Endometrium (tissue), 2 donors: Measurements from ENCODE around the gene DNAJC19.
"Not testable (repeated sequence)": the region's sequence is repeated elsewhere in the genome, so short reads cannot be mapped to it uniquely, and the experiment has no call there.

ENCODE experiments used
- FAIRE-seq: peaks from 2 replicates; lab custom pipeline; 2012; peaks lifted over from hg19 to GRCh38; lab: Jason Lieb, UNC
- donor health status: control.
- donor health status: control.

DNAJC19 gene

DNA sequence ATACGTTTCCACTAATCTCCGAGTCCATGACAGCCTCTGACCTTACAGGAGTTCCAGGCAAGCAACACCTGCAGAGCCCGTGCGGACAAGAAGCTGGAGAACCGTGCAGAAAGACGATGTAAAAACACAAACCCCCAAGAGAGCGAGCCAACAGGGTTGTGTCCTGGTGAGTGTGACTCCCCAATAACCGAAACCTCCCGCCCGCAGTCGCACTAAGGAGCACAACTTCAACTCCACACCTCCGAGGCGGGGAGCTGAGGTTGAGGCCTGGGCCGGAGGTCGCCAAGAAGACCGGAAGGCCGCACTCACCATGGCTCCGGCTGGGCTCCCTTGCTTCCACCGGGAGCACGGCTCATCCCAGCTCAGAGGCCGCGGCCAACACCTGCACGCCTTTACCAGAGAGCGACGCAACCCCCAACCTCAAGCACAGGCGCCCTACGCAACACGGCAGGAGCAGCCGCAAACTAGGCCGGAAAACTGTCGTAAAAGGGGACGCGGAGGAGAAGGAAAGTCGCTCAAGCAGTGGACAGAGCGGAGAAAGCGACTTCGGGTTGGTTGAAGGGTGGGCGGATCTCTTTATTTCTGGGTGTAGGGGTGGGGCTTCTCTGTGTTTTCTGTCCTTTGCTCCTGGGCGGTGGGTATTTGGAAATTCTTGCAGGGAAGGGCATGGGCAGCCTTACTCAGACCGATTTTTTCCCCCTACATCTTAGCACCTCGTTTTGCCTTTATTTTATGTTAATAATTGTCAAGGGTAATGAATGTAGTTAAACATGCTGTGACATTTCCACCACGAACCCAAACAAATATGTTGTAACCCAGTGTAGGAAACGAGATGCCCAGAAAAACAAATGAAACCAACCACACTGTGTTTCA is at the start of gene DNAJC19:
Gene DNAJC19, minus strand, starts transcription at position 446 of the 873 bp plus-strand sequence. Its CDS starts 134 bp downstream, at position 312.
- FAIRE-seq = peak; percentile 88

DNA sequence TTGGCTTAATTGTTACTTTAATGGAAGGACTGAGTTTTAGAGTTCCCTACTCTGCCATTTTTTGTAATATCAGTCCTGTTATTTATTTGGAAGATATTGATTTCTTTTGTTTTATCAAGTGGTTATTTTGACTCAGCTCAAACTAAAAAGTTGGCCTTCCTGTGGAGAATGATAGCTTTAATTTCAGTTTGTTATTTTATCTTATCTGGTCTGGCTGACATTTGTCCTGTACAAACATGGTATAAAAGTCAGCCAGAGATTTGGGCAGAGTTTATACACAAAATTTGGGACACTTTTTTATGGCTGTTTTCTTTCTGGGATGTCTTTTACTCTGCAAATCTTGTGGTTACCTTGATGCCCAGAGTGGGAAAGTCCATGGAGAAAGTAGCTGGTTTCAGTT is 41.4 kb upstream of the DNAJC19 start:
- FAIRE-seq = no peak

DNA sequence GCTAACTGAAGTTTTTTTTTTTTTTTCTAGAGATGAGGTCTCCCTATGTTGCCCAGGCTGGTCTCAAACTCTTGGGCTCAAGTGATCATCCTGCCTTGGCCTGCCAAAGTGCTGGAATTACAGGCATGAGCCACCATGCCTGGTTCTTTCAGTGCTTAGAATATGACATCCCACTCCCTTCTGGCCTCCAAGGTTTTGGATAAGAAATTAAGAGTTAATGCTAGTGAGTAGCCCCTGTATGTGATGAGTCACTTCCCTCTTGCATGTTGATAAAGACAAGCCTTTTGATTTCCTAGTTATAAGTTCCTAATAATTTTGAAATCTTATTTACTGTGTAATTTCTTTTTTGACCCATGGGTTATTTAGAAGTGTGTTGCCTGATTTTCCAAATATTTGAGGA is 35.7 kb upstream of the DNAJC19 start:
- no peak for FAIRE-seq

DNA sequence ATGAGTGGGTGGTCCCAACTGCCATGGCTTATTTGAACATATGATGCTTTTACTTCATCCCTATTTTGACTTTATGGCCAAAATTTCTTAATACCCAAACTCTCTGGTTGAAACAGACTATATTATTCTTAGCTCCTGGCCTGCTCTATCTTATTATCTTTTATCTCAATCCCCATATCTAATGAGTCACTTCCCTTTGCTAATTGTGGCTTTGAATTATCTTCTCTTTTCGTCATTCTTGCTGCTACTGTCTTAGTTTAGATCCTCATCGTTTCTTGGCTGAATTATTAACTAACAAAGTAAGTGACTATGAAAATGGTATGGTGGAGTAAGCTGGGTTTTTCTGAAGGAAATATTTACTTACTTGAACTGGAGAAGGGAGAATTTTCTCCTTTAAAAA is 28.2 kb upstream of the DNAJC19 start:
- no peak for FAIRE-seq

DNA sequence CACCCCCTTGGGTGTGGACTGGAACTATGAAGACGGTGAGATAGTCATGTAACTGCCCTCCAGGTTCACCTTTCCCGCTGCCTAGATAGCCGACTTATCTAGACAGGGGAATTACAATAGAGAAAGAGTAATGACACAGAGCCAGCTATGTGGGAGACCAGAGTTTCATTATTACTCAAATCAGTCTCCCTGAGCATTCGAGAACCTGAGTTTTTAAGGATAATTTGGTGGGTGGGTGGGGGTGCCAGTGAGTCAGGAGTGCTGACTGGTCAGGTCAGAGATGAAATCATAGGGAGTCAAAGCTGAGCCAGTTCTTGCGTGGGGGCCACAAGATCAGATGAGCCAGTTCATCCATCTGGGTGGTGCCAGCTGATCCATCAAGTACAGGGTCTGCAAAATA is 19.7 kb upstream of the DNAJC19 start:
- FAIRE-seq = no peak

DNA sequence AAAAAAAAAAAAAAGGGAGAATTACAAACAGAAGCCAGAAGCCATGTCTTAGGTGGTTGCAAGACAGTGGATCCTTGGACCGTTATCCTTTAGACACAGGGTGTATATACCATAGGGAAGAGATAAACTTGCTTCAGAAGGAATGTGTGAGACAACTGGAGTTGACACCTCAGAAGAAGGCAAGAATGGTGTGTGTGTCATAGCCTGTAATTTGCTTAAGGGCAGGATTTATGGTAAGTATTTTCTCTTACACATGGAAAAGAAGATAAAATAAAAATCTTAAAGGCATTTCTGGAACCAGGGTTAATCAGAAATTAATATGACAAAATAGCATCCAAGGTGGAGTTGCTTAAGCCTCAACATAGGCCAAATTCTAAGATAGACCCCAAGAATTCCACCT is 19.3 kb upstream of the DNAJC19 start:
- FAIRE-seq = no peak

DNA sequence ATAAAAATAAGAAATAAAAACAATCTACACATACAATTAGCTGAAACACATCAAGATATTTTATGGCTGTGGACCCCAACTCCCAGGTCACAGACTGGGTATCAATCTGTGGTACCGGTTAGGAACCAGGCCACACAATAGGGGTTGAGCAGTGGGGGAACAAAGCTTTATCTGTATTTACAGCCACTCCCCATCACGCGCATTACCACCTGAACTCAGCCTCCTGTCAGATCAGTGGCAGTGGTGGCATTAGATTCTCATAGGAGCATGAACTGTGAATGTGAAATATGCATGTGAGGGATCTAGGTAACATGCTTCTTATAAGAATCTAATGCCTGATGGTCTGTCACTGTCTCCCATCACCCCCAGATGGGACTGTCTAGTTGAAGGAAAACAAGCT is 17.7 kb upstream of the DNAJC19 start:
- no peak for FAIRE-seq

DNA sequence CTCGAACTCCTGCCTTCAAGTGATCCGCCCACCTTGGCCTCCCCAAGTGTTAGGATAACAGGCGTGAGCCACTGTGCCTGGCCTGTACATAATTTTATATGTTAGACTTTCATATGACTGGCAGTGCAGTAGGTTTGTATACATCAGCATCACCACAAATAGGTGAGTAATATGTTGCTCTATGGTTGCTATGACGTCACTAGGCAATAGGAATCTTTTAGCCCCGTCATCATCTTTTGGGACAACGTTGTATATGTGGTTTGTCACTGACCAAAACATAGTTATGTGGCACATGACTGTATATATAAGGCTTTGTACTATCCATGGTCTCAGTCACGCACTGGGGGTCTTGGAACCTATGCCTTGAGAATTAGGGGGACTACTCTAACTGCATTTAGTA is 17.0 kb upstream of the DNAJC19 start:
- FAIRE-seq = no peak

DNA sequence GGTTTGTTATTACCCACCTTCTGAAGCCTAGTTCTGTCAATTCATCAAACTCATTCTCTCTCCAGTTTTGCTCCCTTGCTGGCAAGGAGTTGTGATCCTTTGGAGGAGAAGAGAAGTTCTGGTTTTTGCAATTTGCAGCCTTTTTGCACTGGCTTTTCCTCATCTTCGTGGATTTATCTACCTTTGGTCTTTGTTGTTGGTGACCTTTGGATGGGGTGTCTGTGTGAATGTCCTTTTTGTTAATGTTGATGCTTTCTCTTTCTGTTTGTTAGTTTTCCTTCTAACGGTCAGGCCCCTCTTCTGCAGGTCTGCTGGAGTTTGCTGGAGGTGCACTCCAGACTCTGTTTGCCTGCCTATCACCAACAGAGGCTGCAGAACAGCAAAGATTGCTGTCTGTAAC is 13.9 kb upstream of the DNAJC19 start:
- FAIRE-seq = not testable (repeated sequence)

DNA sequence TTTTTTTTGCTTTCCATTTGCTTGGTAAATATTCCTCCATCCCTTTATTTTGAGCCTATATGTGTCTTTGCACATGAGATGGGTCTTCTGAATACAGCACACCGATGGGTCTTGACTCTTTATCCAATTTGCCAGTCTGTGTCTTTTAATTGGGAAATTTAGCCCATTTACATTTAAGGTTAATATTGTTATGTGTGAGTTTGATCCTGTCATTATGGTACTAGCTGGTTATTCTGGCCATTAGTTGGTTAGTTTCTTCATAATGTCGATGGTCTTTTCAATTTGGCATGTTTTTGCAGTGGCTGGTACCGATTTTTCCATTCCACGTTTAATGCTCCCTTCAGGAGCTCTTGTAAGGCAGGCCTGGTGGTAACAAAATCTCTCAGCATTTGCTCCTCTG is 12.8 kb upstream of the DNAJC19 start:
- not testable (repeated sequence) for FAIRE-seq

DNA sequence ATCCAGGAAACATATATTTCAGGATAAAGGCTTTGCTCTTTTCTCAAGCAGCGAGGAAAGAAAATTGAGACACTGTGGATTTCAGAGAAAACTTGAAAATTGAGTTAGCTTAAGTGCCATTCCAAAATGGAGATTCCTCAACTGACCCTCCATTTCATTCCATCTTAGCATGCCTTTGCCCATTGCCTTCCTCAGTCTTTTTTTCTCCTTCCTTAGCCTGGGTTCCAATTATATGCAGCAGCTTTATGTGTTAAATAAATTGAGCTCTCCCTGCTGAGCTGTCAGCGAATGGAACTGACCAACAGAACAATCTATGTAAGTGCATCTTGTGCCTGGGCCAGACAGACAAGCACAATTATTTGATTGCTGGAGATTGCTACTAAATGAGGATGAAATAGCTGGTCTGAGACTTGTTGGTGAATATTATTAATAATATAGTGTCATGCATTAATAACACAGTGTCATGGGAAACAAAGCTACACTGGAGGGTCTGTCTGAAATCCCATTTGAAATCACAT is 6.9 kb upstream of the DNAJC19 start:
- FAIRE-seq = no peak

DNA sequence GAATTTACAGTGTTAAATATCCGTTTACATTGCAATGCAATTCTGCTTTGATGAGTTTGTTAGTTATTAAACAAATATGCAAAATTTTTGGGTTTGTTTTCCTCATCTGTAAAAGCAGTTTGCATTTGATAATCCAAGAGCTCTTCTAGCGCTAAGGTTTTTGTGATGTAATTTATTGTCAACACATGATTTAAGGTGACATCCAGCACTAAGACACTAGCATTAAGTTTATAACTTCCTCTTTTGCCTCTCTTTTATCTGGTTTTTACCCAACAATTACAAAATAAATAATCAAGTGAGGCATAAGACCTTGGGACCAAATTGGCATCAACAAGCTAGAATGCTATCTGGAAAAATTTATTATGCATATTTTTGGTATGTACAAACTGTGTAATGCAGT is 969 bp upstream of the DNAJC19 start:
- FAIRE-seq = no peak

DNA sequence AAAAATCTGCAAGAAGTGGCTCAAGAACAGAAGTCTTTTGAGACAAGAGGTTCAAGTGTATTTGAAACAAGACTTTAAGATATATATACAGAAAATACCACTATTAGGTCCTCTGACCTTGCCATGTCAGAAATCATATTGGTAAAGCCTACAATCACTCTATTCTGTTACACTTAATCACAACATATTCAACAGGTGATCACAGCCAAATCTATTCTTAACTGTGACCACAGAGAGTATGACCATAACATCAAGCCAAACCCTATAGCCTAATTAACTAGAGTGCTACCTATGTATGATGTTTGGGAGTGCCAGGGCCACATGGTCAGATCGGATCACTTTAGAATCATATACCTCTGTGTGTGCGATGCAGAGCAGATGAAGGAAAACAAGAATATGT is 2.2 kb downstream of the DNAJC19 start:
- no peak for FAIRE-seq

DNA sequence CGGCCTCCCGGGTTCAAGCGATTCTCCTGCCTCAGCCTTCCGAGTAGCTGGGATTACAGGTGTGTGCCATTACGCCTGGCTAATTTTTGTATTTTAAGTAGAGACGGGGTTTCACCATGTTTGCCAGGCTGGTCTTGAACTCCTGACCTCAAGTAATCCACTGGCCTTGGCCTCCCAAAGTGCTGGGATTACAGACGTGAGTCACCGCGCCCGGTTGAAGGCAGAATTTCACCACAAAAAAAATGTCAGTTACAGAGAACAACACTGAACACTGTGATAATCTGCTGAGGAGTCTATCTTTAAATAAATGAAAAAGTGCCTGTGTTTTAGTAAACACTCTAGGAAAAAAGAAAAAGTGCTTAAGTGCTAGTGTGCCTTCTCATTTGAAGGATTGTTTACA is 3.2 kb downstream of the DNAJC19 start:
- not testable (repeated sequence) for FAIRE-seq

DNA sequence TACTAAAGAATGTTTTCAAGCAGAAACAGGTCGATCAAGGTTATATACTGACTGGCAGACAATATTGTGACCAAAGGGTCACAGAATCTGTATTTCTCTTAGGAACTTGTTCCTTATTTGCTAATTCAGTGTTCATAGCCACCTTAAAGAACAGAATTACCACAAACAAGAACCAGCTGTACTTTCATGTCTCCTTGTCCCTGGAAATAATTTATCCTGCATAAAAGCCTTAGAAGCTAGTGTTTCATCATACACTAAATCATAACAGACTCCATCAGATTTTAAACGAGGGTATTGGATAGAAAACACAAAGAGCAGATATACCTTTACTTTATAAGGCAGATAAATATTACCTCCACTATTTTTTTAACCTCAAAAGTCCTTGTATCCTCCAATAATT is 6.4 kb downstream of the DNAJC19 start:
- no peak for FAIRE-seq

DNA sequence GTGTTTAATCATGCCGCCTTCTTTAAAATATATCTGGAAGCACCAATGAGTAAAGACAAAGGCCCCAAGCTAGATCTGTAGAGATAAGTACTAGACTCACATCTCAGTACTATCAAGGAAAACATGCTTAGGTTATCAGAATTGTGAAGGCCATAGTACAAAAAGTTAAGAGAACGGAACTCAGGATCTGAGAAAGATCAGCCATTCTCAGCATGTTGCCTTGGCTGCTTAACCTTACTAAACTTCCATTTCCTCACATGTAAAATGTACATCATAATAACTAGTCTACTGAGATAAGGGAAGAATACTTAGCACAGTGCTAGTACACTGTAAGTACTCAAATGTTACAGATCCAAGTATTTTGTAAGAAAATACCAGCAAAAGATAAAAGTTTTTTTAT is 7.6 kb downstream of the DNAJC19 start:
- no peak for FAIRE-seq

DNA sequence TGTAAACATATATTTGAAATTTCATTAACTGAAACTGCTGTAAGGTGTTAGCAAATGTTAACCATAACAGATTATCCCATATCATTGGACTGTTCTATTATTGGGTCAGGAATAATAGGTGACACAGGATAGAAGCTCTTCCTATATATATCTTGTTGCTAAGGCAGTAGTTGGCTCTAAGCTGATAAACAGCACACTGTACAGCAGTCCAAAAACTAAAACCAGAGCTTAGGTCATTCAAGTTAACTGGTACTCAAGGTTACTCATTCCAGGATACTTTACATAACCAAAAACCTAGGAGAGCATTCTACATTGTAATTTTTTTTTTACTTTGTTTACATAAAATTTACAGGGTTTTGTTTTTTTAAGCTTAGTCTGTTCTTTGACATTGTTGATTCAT is 8.9 kb downstream of the DNAJC19 start:
- FAIRE-seq = no peak

DNA sequence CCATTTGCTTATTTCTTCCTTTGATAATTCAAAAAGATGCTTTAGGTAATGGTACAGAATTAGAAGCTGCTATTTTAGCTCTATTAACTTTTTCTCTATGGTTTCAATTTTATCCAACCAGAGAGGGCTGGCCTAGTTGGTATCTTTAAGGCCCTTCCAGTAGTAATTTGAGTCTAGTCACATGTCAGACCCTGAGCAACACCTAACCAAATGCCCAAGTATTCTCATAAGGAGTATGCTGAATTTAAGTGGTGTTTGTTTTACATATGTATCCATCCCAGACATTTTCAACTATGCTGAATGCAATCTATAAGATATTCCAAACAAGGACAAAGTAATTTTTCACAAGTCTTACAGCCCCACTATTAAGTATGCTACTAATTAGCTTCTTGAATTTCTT is 9.6 kb downstream of the DNAJC19 start:
- no peak for FAIRE-seq

DNA sequence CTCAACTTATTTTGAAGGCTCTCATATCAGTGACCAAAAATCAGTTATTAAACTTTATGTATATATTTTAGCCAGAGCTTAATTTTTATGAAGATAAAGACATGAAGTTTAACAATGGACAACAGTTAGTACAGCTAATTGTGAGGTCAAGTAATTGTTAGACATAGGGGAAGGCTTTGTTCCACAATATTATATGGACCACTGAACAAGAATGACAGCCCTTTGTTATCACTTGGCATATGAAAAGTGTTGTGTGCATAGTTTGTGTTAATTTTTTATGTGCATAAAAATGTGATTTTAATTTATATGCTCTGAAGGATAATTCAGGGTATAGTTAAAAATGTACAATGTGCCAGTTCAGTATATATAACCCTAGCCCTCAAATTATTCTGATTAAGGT is 12.0 kb downstream of the DNAJC19 start:
- no peak for FAIRE-seq

DNA sequence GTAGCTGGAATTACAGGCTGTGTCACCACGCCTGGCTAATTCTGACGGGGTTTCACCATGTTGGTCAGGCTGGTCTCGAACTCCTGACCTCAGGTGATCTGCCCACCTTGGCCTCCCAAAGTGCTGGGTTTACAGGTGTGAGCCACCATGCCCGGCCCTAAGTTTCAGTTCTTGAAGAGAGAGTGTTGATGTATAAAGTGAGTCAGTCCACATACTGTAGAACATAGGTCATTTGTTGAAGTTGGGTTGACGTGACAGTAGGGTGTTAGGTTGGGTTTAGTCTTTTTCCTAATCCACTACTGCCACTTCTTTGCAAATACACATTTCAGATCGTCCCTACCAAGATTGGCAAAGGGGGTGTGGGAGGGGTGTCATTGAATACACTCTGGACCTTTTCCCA is 15.2 kb downstream of the DNAJC19 start:
- FAIRE-seq = no peak

DNA sequence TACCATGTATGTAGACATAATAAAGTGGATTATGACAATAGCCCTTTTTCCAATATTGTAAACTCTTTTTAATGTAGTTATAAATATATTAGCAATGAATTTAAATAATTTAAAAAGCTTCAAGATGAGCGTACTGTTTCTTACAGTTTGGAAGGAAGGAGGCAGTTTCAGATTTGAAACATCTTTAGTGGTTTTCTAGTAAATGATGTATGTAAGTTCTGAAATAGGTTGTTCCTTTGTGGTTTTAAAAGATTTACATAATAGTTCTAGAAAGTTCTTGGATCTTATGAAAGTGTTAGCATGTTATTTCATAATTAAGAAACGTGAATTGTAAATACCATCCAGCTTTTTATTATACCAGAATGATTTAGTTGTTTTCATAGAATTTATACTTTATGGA is 16.0 kb downstream of the DNAJC19 start:
- no peak for FAIRE-seq

DNA sequence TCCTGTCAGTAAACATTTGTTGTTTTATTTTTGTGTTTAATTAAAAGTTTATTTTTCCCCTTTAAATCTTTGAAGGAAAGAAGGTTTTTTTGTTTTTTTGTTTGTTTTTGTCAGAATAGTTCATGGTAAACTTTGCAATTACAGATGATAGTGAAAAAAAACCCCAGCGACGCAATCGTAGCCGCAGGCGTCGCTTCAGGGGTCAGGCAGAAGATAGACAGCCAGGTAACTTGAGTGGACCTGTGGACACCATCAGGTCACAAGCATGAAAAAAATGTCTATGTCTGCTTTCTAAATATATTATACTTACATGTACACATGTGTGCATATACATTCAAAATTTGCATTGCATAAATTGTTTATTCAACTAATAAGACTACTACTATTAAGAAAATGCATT is 18.6 kb downstream of the DNAJC19 start:
- no peak for FAIRE-seq

DNA sequence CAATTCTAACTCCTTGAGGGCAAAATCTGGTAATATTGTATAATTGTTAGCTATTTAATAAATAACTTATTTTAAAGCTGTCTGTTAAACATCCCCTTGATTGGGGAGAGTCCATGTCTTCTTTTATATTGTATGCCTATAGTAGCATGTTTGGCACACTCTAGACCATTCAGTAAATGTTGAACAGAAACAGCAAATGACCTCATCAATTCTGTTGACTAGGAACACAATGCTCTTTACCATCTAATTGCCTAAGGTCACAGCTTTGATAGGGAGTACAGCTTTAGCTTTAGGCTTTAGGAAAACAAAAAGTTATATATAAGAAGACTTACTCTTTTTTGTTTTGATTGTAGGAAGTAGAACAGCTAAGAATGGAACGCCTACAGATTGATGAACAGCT is 27.0 kb downstream of the DNAJC19 start:
- no peak for FAIRE-seq

DNA sequence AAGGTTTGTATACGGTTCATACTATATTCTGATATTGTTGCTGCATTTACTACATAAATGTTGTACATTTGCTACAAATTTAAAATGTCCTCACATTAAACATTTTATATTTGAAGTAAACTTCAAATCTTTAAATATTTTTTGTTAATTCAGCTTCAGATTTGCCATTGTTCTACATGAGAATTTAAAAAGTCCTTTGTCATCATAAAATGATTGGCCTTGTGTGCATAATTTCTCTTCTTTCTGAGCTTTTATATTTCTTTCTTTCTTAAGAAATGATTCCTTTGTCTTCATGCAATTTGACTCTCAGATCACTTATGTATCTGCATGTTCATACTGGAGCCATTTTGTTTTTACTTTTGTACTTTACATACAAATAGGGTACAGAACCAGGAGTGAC is 28.0 kb downstream of the DNAJC19 start:
- no peak for FAIRE-seq
